Measurements from ENCODE around the gene PLXNA3. TPM values are rescaled to one million over a fixed set of nuclear protein-coding genes. Genes with fewer than 3 reads are reported as not detected.

The PLXNA3 gene
- total and polyA plus RNA-seq, 2 experiments from 2014 or later: 25.9 to 35.1 TPM

DNA sequence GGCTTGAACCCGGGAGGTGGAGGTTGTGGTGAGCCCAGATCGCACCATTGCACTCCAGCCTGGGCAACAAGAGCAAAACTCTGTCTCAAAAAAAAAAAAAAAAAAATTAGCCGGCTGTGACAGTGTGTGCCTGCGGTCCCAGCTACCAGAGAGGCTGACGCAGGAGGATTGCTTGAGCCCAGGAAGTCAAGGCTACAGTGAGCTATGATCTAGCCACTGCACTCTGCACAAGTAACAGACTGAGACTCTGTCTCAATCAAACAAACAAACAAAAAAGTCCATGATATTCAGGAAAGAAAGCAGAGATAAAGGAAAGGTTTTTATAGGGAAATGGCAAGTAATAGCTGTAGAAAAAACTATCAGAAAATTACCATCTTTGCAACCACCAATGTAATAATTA, 23.1 kb downstream of the PLXNA3 start:
- H3K27ac ChIP-seq: no peak overlapping the region
- H3K27me3 ChIP-seq (replicated peaks; ENCODE audit: insufficient read depth): no peaks in the 10 kb centered on the region
- H3K36me3 ChIP-seq (ENCODE audit: low read depth): no peaks in the 10 kb centered on the region
- H2AFZ ChIP-seq: no peak overlapping the region
- H3K9ac ChIP-seq: no peak overlapping the region
- no peaks in the 10 kb centered on the region for H3K4me1 ChIP-seq (ENCODE audit: insufficient read depth)
- H3K9me2 ChIP-seq (ENCODE audit: insufficient read depth): no peaks in the 10 kb centered on the region
- no peak for TF ChIP-seq EZH2 (IDR thresholded peaks at IDR 0.05; ENCODE audit: insufficient read depth, poor library complexity, severe bottlenecking)
- TF ChIP-seq EZH2phosphoT487 (IDR thresholded peaks at IDR 0.05; ENCODE audit: insufficient read depth, low read depth): no peak
- H3K79me2 ChIP-seq (ENCODE audit: insufficient read depth): peaks cover 18% of the 10 kb centered on the region
- WGBS, 2 experiments (ENCODE audit: low coverage in 1 of 2, low lambda C conversion rate in 2 of 2, missing lambda C conversion rate in 2 of 2): 73 to 82% methylated on average over 3 to 5 of the region's 5 CpGs
- DNase-seq: no peak
- no peak overlapping the region for H3K4me2 ChIP-seq (ENCODE audit: unreplicated experiment)
- H3K9me3 ChIP-seq (ENCODE audit: low read depth): no peaks in the 10 kb centered on the region
- H3F3A ChIP-seq (ENCODE audit: insufficient read depth): peaks cover 8% of the 10 kb centered on the region; the same call in 1 of the 2 replicates
- no peaks in the 10 kb centered on the region for H4K20me1 ChIP-seq (ENCODE audit: insufficient read depth)
- in situ Hi-C loops (cut with MboI): no loop called here
- no peak overlapping the region for H3K4me3 ChIP-seq

DNA sequence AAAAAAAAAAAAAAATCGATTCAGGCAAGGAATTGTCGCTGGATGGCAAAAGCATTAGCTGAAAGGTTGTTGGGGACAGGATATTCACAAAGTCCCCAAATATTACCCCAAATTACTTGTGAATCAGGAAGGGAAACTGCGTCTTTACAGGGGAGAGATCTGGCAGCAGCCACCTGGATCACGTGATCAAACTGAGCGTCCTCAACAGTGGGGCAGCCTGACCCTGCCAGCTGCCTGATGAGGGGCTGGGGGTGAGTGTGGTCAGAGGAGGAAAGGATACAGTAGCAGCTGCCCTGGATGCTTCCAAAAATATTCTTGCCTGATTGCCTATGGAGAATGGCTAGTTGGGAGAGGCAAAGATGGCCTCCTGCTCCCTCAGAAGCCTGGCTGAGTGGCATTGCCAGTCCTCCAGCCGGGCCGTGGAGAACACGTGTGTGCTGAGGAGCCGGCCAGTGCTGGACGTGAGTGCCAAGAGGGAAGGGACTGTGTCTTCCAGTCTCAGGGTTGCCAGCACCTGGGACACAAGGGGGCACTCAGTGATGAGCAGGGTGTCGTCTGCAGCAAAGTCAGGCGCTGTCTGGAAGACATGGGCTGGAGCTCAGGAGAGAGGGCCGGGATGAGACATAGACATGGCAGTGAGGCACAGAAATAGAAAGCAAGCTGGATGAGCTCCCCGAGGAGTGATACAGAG, 24.0 kb downstream of the PLXNA3 start:
- Histone ChIP-seq H3K27me3 (replicated peaks; ENCODE audit: insufficient read depth) (no peaks in the 10 kb centered on the region), H3K9me2 (ENCODE audit: insufficient read depth) (no peaks in the 10 kb centered on the region), H3K9me3 (ENCODE audit: low read depth) (no peaks in the 10 kb centered on the region), H3K27ac (no peak overlapping the region), H3K4me2 (ENCODE audit: unreplicated experiment) (no peak overlapping the region), H3K36me3 (ENCODE audit: low read depth) (no peaks in the 10 kb centered on the region), H3K4me1 (ENCODE audit: insufficient read depth) (no peaks in the 10 kb centered on the region), H2AFZ (0 out of 2 replicates have a peak overlapping the region, but pooled peaks have one; percentile 24), H3F3A (ENCODE audit: insufficient read depth) (peaks cover 8% of the 10 kb centered on the region; the same call in 1 of the 2 replicates), H4K20me1 (ENCODE audit: insufficient read depth) (no peaks in the 10 kb centered on the region), H3K4me3 (no peak overlapping the region), H3K79me2 (ENCODE audit: insufficient read depth) (peaks cover 18% of the 10 kb centered on the region), H3K9ac (no peak overlapping the region)
- no peak for TF ChIP-seq EZH2 (IDR thresholded peaks at IDR 0.05; ENCODE audit: insufficient read depth, poor library complexity, severe bottlenecking)
- no peak for TF ChIP-seq EZH2phosphoT487 (IDR thresholded peaks at IDR 0.05; ENCODE audit: insufficient read depth, low read depth)
- DNase-seq: no peak
- WGBS, 2 experiments (ENCODE audit: low coverage in 1 of 2, low lambda C conversion rate in 2 of 2, missing lambda C conversion rate in 2 of 2): 35 to 39% methylated on average over 12 to 14 of the region's 14 CpGs
- in situ Hi-C loops (cut with MboI): no loop called here

DNA sequence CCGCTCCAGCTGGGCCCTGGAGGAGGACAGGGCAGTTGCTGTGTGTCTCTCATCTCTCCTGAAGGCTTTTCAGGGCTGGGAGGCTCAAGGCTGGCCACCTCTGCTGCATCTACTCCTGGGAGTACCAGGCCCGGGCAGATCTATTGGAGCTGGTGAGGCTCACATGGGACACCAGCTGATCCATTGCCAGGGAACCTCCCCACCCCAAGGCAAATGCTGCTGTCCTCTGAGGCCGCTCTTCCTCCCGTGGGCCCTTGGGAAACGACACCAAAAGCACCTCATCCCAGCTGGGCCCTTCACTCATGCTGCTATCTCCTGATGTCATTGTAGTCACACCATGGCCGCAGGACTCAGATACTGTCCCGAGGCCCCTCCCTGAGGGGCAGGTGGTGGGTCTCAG, 24.7 kb downstream of the PLXNA3 start:
- H3K27ac ChIP-seq: no peak overlapping the region
- no peak for DNase-seq
- no peak overlapping the region for H3K4me3 ChIP-seq
- H3K36me3 ChIP-seq (ENCODE audit: low read depth): no peaks in the 10 kb centered on the region
- no peaks in the 10 kb centered on the region for H3K9me2 ChIP-seq (ENCODE audit: insufficient read depth)
- peaks cover under 1% of the 10 kb centered on the region; the same call in 1 of the 2 replicates for H3F3A ChIP-seq (ENCODE audit: insufficient read depth)
- WGBS, 2 experiments (ENCODE audit: low coverage in 1 of 2, low lambda C conversion rate in 2 of 2, missing lambda C conversion rate in 2 of 2): 28 to 71% methylated on average over 2 to 4 of the region's 7 CpGs
- H3K9me3 ChIP-seq (ENCODE audit: low read depth): no peaks in the 10 kb centered on the region
- H4K20me1 ChIP-seq (ENCODE audit: insufficient read depth): no peaks in the 10 kb centered on the region
- H3K4me2 ChIP-seq (ENCODE audit: unreplicated experiment): no peak overlapping the region
- no peaks in the 10 kb centered on the region for H3K27me3 ChIP-seq (replicated peaks; ENCODE audit: insufficient read depth)
- no peak overlapping the region for H3K9ac ChIP-seq
- in situ Hi-C loops (cut with MboI): no loop called here
- no peak overlapping the region for H2AFZ ChIP-seq
- TF ChIP-seq EZH2 (IDR thresholded peaks at IDR 0.05; ENCODE audit: insufficient read depth, poor library complexity, severe bottlenecking) (no peak), EZH2phosphoT487 (IDR thresholded peaks at IDR 0.05; ENCODE audit: insufficient read depth, low read depth) (no peak)
- H3K4me1 ChIP-seq (ENCODE audit: insufficient read depth): no peaks in the 10 kb centered on the region
- peaks cover 18% of the 10 kb centered on the region for H3K79me2 ChIP-seq (ENCODE audit: insufficient read depth)

DNA sequence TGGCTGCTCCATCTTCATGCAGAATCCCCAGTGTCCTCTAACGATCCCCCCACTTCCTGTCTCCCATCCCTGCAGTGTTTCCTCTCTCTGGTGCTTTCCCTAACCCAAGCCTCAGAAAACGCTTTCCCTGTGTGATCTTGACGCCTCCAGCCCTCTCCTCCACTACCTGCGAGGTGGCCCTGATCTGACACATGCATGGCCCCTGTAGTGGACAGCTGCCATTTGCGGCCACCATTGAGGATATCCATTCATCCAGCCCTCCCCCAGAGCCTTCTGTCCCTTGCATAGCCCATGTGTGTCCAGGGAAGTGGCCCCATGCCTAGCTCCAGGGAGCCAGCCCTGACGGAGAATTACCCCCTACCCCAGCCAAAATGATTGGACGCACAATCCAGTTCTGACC, 25.2 kb downstream of the PLXNA3 start:
- Histone ChIP-seq H3F3A (ENCODE audit: insufficient read depth) (no peaks in the 10 kb centered on the region), H2AFZ (no peak overlapping the region), H4K20me1 (ENCODE audit: insufficient read depth) (no peaks in the 10 kb centered on the region), H3K9ac (no peak overlapping the region), H3K9me3 (ENCODE audit: low read depth) (no peaks in the 10 kb centered on the region), H3K4me3 (no peak overlapping the region), H3K4me1 (ENCODE audit: insufficient read depth) (no peaks in the 10 kb centered on the region), H3K4me2 (ENCODE audit: unreplicated experiment) (no peak overlapping the region), H3K27me3 (replicated peaks; ENCODE audit: insufficient read depth) (no peaks in the 10 kb centered on the region), H3K79me2 (ENCODE audit: insufficient read depth) (peaks cover 24% of the 10 kb centered on the region), H3K27ac (no peak overlapping the region), H3K9me2 (ENCODE audit: insufficient read depth) (no peaks in the 10 kb centered on the region), H3K36me3 (ENCODE audit: low read depth) (no peaks in the 10 kb centered on the region)
- WGBS, 2 experiments (ENCODE audit: low coverage in 1 of 2, low lambda C conversion rate in 2 of 2, missing lambda C conversion rate in 2 of 2): 85 to 89% methylated on average over 4 to 6 of the region's 7 CpGs
- in situ Hi-C loops (cut with MboI): no loop called here
- no peak for TF ChIP-seq EZH2 (IDR thresholded peaks at IDR 0.05; ENCODE audit: insufficient read depth, poor library complexity, severe bottlenecking)
- no peak for TF ChIP-seq EZH2phosphoT487 (IDR thresholded peaks at IDR 0.05; ENCODE audit: insufficient read depth, low read depth)
- DNase-seq: no peak
